Measurements from ENCODE around the gene DNAJB1. TPM values are rescaled to one million over a fixed set of nuclear protein-coding genes. Genes with fewer than 3 reads are reported as not detected.

The DNAJB1 gene
- total RNA-seq, 1 donor from 2014 or later, result 55.3 TPM

GRCh38 chr19:14473073-14473977 lies 44.9 kb downstream of the DNAJB1 start:
- DNase-seq (ENCODE audit: low read depth), result no peak

- DNase-seq (ENCODE audit: low read depth), result no peak
These were observed 45.8 kb downstream of the DNAJB1 start for GRCh38 chr19:14472202-14472938.

- no peak for DNase-seq (ENCODE audit: low read depth)
These were observed 46.6 kb downstream of the DNAJB1 start for GRCh38 chr19:14471436-14472187.

- DNase-seq (ENCODE audit: low read depth), result no peak
These were observed 47.9 kb downstream of the DNAJB1 start for GRCh38 chr19:14470031-14470876.

GRCh38 chr19:14467816-14468215 lies 50.4 kb downstream of the DNAJB1 start:
- DNase-seq (ENCODE audit: low read depth), result no peak

- no peak for DNase-seq (ENCODE audit: low read depth)
These were observed 50.8 kb downstream of the DNAJB1 start for GRCh38 chr19:14467391-14467790.

Other genes starting within 250 kb of the DNAJB1 start
- 12.9 and 40.1 TPM in 2 replicates for gene ADGRE5, start 137.0 kb downstream of the DNAJB1 start, total RNA-seq
- 32.6 and 66.0 TPM in 2 replicates for gene DDX39A, start 99.1 kb downstream of the DNAJB1 start, total RNA-seq
- 99.1 and 126 TPM in 2 replicates for gene PKN1, start 85.1 kb downstream of the DNAJB1 start, total RNA-seq
- 0.85 and 5.0 TPM in 2 replicates for gene PTGER1, start 43.0 kb downstream of the DNAJB1 start, total RNA-seq
- 180 and 401 TPM in 2 replicates for gene GIPC1, start 22.3 kb downstream of the DNAJB1 start, total RNA-seq
- gene TECR, start 11.2 kb upstream of the DNAJB1 start, total RNA-seq, result 33.4 and 35.6 TPM in 2 replicates
- 108 and 413 TPM in 2 replicates for gene NDUFB7, start 53.7 kb upstream of the DNAJB1 start, total RNA-seq
- gene CLEC17A, start 64.7 kb upstream of the DNAJB1 start, total RNA-seq, result not detected in 2 replicates
- gene ADGRE3, start 156.4 kb upstream of the DNAJB1 start, total RNA-seq, result not detected in 2 replicates
- 2.6 and 12.4 TPM in 2 replicates for gene ZNF333, start 171.7 kb upstream of the DNAJB1 start, total RNA-seq